ENCODE results near the gene PCMTD2.
"Not testable (repeated sequence)": the region's sequence is repeated elsewhere in the genome, so short reads cannot be mapped to it uniquely, and the experiment has no call there.

DNA sequence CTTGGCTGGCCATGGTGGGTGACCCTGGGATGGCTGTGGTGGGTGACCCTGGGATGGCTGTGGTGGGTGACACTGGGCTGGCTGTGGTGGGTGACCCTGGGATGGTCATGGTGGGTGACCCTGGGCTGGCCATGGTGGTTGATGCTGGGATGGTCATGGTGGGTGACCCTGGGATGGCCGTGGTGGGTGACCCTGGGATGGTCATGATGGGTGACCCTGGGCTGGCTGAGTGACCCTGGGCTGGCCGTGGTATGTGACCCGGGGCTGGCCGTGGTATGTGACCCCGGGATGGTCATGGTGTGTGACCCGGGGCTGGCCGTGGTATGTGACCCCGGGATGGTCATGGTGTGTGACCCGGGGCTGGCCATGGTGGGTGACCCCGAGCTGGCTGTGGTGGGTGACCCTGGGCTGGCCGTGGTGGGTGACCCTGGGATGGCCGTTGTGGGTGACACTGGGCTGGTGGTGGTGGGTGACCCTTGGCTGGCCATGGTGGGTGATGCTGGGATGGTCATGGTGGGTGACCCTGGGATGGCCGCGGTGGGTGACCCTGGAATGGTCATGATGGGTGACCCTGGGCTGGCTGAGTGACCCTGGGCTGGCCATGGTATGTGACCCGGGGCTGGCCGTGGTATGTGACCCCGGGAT is 20.5 kb upstream of the PCMTD2 start:
- TF ChIP-seq, protein P1, sequence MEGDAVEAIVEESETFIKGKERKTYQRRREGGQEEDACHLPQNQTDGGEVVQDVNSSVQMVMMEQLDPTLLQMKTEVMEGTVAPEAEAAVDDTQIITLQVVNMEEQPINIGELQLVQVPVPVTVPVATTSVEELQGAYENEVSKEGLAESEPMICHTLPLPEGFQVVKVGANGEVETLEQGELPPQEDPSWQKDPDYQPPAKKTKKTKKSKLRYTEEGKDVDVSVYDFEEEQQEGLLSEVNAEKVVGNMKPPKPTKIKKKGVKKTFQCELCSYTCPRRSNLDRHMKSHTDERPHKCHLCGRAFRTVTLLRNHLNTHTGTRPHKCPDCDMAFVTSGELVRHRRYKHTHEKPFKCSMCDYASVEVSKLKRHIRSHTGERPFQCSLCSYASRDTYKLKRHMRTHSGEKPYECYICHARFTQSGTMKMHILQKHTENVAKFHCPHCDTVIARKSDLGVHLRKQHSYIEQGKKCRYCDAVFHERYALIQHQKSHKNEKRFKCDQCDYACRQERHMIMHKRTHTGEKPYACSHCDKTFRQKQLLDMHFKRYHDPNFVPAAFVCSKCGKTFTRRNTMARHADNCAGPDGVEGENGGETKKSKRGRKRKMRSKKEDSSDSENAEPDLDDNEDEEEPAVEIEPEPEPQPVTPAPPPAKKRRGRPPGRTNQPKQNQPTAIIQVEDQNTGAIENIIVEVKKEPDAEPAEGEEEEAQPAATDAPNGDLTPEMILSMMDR (IDR thresholded peaks at IDR 0.05; ENCODE audit: poor library complexity) = not testable (repeated sequence)
- not testable (repeated sequence) for TF ChIP-seq EZH2 (IDR thresholded peaks at IDR 0.05; ENCODE audit: borderline replicate concordance)

Data from hepatocyte (in vitro differentiated cells).